Neural cell (in vitro differentiated cells): ENCODE data around the gene GNRH2. TPM values are rescaled to one million over a fixed set of nuclear protein-coding genes. Genes with fewer than 3 reads are reported as not detected.

Experiments used
- H2AFZ ChIP-seq: fragments of 200-600, 300-800 bp; sonication (generic), shearing (Covaris generic); 2 replicates; pipeline ENCODE4 v1.6.0; 2014; ENCODE audit warnings: low read depth, mild to moderate bottlenecking, antibody characterized with exemption, low read length, moderate library complexity
- H3F3A ChIP-seq: fragments of 200-600 bp; shearing (Covaris generic); 2 replicates; pipeline ENCODE4 v1.6.1; 2016; ENCODE audit warnings: mild to moderate bottlenecking, moderate library complexity, mixed read lengths, antibody characterized with exemption, low read length; ENCODE audit not compliant: insufficient read depth, poor library complexity, severe bottlenecking
- H3K27ac ChIP-seq: fragments of 200-600, 300-800 bp; sonication (generic), shearing (Covaris generic); 2 replicates; pipeline ENCODE4 v1.5.1; 2014; ENCODE audit warnings: mild to moderate bottlenecking, low read length, moderate library complexity
- H3K27me3 ChIP-seq: fragments of 300-800, 200-600 bp; sonication (generic), shearing (Covaris generic); 2 replicates; pipeline ENCODE4 v1.6.0; 2014; ENCODE audit warnings: mild to moderate bottlenecking, low read depth, low read length, moderate library complexity; ENCODE audit not compliant: insufficient read depth
- H3K36me3 ChIP-seq: fragments of 300-800, 200-600 bp; sonication (generic), shearing (Covaris generic); 2 replicates; pipeline ENCODE4 v1.5.1; 2014; ENCODE audit warnings: mild to moderate bottlenecking, antibody characterized with exemption, low read length, moderate library complexity; ENCODE audit not compliant: insufficient read depth
- H3K4me2 ChIP-seq: fragments of 300-800, 200-600 bp; sonication (generic), shearing (Covaris generic); 2 replicates; pipeline ENCODE4 v1.6.0; 2014; ENCODE audit warnings: mild to moderate bottlenecking, low read length
- H3K4me3 ChIP-seq: fragments of 300-800, 200-600 bp; sonication (generic), shearing (Covaris generic); 2 replicates; pipeline ENCODE4 v1.5.1; 2014; ENCODE audit warnings: mild to moderate bottlenecking, low read length, moderate library complexity
- H3K79me2 ChIP-seq: fragments of 200-600 bp; shearing (Covaris generic); replicated peaks from 2 replicates; pipeline ENCODE4 v1.6.0; 2014; ENCODE audit warnings: mild to moderate bottlenecking, low read length, moderate library complexity; ENCODE audit not compliant: insufficient read depth
- H3K9ac ChIP-seq: fragments of 300-800, 200-600 bp; sonication (generic), shearing (Covaris generic); 2 replicates; pipeline ENCODE4 v1.6.1; 2016; ENCODE audit warnings: mild to moderate bottlenecking, low read length, mixed read lengths
- H3K9me2 ChIP-seq: fragments of 200-600 bp; shearing (Covaris generic); 2 replicates; pipeline ENCODE4 v1.6.1; 2016; ENCODE audit warnings: mild to moderate bottlenecking, low read length, mixed read lengths; ENCODE audit not compliant: insufficient read depth
- H3K9me3 ChIP-seq: fragments of 200-600, 300-800 bp; sonication (generic), shearing (Covaris generic); 2 replicates; pipeline ENCODE4 v1.6.1; 2016; ENCODE audit warnings: mild to moderate bottlenecking, mixed run types, low read length, moderate library complexity, mixed read lengths
- H4K20me1 ChIP-seq: fragments of 200-600 bp; shearing (Covaris generic); 2 replicates; pipeline ENCODE4 v1.6.1; 2016; ENCODE audit warnings: mild to moderate bottlenecking, mixed run types; ENCODE audit not compliant: insufficient read depth
- EP300 ChIP-seq: fragments of 450-650 bp; conservative IDR thresholded peaks from 2 replicates; pipeline ENCODE4 v1.6.1; 2014; ENCODE audit warnings: antibody characterized with exemption, mild to moderate bottlenecking, moderate library complexity; ENCODE audit not compliant: poor library complexity, severe bottlenecking
- EZH2 ChIP-seq: fragments of 200-600, 300-800 bp; shearing (Covaris generic), sonication (generic); IDR thresholded peaks from 2 replicates; pipeline ENCODE4 v1.6.1; 2014; ENCODE audit warnings: antibody characterized with exemption, low read length, borderline replicate concordance, mild to moderate bottlenecking; ENCODE audit not compliant: insufficient read depth, poor library complexity, severe bottlenecking
- MXI1 ChIP-seq: fragments of 450-650 bp; conservative IDR thresholded peaks from 2 replicates; pipeline ENCODE4 v1.6.1; 2014; ENCODE audit warnings: antibody characterized with exemption, mild to moderate bottlenecking; ENCODE audit not compliant: poor library complexity, severe bottlenecking
- POLR2AphosphoS5 ChIP-seq: IDR thresholded peaks from 2 replicates; pipeline ENCODE4 v1.6.1; 2012
- RAD21 ChIP-seq: fragments of 450-650 bp; conservative IDR thresholded peaks from 2 replicates; pipeline ENCODE4 v1.6.1; 2014; ENCODE audit warnings: antibody characterized with exemption, mild to moderate bottlenecking, moderate library complexity
- REST ChIP-seq: IDR thresholded peaks from 2 replicates; pipeline ENCODE4 v1.6.1; 2012; ENCODE audit warnings: borderline replicate concordance
- SMC3 ChIP-seq: fragments of 450-650 bp; conservative IDR thresholded peaks from 2 replicates; pipeline ENCODE4 v1.6.1; 2014; ENCODE audit warnings: antibody characterized with exemption, mild to moderate bottlenecking, moderate library complexity; ENCODE audit not compliant: poor library complexity
- TAF1 ChIP-seq: IDR thresholded peaks from 2 replicates; pipeline ENCODE4 v1.6.1; 2012; ENCODE audit warnings: low read depth
- polyA plus RNA-seq: library from polyadenylated mRNA; depleted of rRNA; stranded (reverse); fragments of >200 nt; gene quantifications from 2 replicates; pipeline ENCODE4 v1.2.3, GENCODE V29; 2014
- TF ChIP-seq, protein P1 (sequence below): fragments of 450-650 bp; IDR thresholded peaks from 2 replicates; pipeline ENCODE4 v1.5.1; 2014; ENCODE audit warnings: antibody characterized with exemption, mild to moderate bottlenecking, moderate library complexity; ENCODE audit not compliant: poor library complexity, severe bottlenecking

The GNRH2 gene
- polyA plus RNA-seq, 1 donor from 2014 or later = 1.9 TPM

DNA sequence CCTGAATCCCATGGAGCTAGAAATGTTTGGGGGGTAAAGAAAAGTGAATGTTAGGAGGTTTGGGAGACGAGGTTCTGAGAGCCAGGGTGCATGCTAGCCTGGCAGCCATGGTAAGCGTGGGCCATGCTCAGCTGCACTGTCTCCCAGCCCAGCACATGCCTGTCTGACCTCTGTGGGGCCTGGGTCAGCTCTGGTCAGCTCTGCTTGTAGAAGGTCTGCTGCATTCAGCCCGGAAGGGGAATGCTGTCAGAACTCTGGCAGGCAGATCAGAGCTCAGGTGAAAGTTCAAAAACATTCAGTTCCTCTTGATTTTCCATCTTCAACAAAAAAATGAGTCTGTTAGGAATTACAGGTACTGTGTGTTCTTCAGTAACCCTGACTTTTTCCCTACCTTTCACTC lies 5.8 kb upstream of the GNRH2 start:
- Histone ChIP-seq H3K9me2 (no peaks in the 10 kb centered on the region), H4K20me1 (no peaks in the 10 kb centered on the region), H3K4me2 (no peak overlapping the region), H3F3A (no peaks in the 10 kb centered on the region), H3K27ac (no peak overlapping the region), H3K79me2 (no peaks in the 10 kb centered on the region), H3K9me3 (no peaks in the 10 kb centered on the region), H2AFZ (no peak overlapping the region), H3K36me3 (peaks cover 13% of the 10 kb centered on the region), H3K27me3 (no peaks in the 10 kb centered on the region), H3K4me3 (no peak overlapping the region), H3K9ac (no peak overlapping the region)
- no peak for TF ChIP-seq EZH2
- no peak for TF ChIP-seq TAF1
- TF ChIP-seq EP300 = no peak
- TF ChIP-seq RAD21 = no peak

- Histone ChIP-seq H3K36me3 (peaks cover 13% of the 10 kb centered on the region), H3K4me2 (no peak overlapping the region), H3K79me2 (no peaks in the 10 kb centered on the region), H2AFZ (no peak overlapping the region), H4K20me1 (no peaks in the 10 kb centered on the region), H3K9me2 (no peaks in the 10 kb centered on the region), H3K9ac (no peak overlapping the region), H3K27me3 (no peaks in the 10 kb centered on the region), H3K9me3 (no peaks in the 10 kb centered on the region), H3F3A (no peaks in the 10 kb centered on the region), H3K4me3 (no peak overlapping the region), H3K27ac (no peak overlapping the region)
- no peak for TF ChIP-seq TAF1
- TF ChIP-seq MXI1 = no peak
- no peak for TF ChIP-seq POLR2AphosphoS5
- no peak for TF ChIP-seq REST
Measured at GRCh38 chr20:3038454-3038853, 5.0 kb upstream of the GNRH2 start.

GRCh38 chr20:3039426-3039825 lies 4.0 kb upstream of the GNRH2 start:
- Histone ChIP-seq H3K9ac (no peak overlapping the region), H3K9me3 (no peaks in the 10 kb centered on the region), H3K4me3 (no peak overlapping the region), H4K20me1 (no peaks in the 10 kb centered on the region), H3K36me3 (peaks cover 13% of the 10 kb centered on the region), H2AFZ (no peak overlapping the region), H3K9me2 (no peaks in the 10 kb centered on the region), H3F3A (no peaks in the 10 kb centered on the region), H3K4me2 (no peak overlapping the region), H3K27ac (no peak overlapping the region), H3K79me2 (no peaks in the 10 kb centered on the region), H3K27me3 (no peaks in the 10 kb centered on the region)
- TF ChIP-seq SMC3 = no peak
- TF ChIP-seq MXI1 = no peak

DNA sequence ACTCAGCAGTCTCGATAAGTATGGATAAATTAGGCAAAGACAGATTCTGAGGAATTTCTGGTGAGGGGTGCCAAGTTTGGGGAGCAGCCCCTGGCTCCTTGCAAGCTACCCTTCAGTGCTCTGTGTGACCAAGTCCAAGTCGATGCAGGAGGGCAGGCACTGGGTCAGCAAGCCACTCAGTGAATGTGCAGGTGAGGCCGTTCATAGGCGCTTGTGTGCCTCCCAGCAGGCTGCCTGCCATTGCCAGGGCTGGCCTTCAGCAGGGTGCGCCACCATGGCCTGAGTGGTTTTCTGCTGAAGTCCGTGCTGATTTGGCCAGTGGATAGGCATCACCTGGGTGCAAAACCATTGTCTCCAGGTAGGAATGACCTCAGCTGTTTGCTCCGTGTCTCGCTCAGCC lies 3.3 kb upstream of the GNRH2 start:
- no peak overlapping the region for H3K4me2 ChIP-seq
- H3K79me2 ChIP-seq = no peaks in the 10 kb centered on the region
- no peaks in the 10 kb centered on the region for H3K27me3 ChIP-seq
- no peak overlapping the region for H3K4me3 ChIP-seq
- no peak for TF ChIP-seq REST
- no peak for TF ChIP-seq EZH2
- TF ChIP-seq, protein P1, sequence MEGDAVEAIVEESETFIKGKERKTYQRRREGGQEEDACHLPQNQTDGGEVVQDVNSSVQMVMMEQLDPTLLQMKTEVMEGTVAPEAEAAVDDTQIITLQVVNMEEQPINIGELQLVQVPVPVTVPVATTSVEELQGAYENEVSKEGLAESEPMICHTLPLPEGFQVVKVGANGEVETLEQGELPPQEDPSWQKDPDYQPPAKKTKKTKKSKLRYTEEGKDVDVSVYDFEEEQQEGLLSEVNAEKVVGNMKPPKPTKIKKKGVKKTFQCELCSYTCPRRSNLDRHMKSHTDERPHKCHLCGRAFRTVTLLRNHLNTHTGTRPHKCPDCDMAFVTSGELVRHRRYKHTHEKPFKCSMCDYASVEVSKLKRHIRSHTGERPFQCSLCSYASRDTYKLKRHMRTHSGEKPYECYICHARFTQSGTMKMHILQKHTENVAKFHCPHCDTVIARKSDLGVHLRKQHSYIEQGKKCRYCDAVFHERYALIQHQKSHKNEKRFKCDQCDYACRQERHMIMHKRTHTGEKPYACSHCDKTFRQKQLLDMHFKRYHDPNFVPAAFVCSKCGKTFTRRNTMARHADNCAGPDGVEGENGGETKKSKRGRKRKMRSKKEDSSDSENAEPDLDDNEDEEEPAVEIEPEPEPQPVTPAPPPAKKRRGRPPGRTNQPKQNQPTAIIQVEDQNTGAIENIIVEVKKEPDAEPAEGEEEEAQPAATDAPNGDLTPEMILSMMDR = no peak
- no peak for TF ChIP-seq SMC3
- TF ChIP-seq MXI1 = no peak
- no peak for TF ChIP-seq RAD21
- no peak for TF ChIP-seq TAF1
- TF ChIP-seq POLR2AphosphoS5 = no peak
- no peak for TF ChIP-seq EP300
- no peak overlapping the region for H3K27ac ChIP-seq
- H3K36me3 ChIP-seq = peaks cover 13% of the 10 kb centered on the region
- H3K9me2 ChIP-seq = no peaks in the 10 kb centered on the region
- no peaks in the 10 kb centered on the region for H3K9me3 ChIP-seq
- no peak overlapping the region for H2AFZ ChIP-seq
- no peaks in the 10 kb centered on the region for H4K20me1 ChIP-seq
- H3K9ac ChIP-seq = no peak overlapping the region
- H3F3A ChIP-seq = no peaks in the 10 kb centered on the region
